ENCODE data around the gene SLC1A4.
"Not testable (repeated sequence)": the region's sequence is repeated elsewhere in the genome, so short reads cannot be mapped to it uniquely, and the experiment has no call there.

Gene SLC1A4

GRCh38 chr2:64992990-64993389, 3.8 kb downstream of the SLC1A4 start:
- peaks cover 30% of the 10 kb centered on the region for H3K36me3 ChIP-seq (ENCODE audit: insufficient read depth, low read length)
- no peaks in the 10 kb centered on the region for H3K9me3 ChIP-seq (ENCODE audit: low read depth, low read length)
- no peak for DNase-seq (ENCODE audit: low read depth, low spot score)
- TF ChIP-seq POLR2AphosphoS5 (IDR thresholded peaks at IDR 0.05; ENCODE audit: borderline replicate concordance, low read depth, low read length), result no peak
- no peak for TF ChIP-seq FOXP2 (optimal IDR thresholded peaks at IDR 0.05; ENCODE audit: control extremely low read depth, extremely low read length, insufficient read depth)
- TF ChIP-seq EZH2 (IDR thresholded peaks at IDR 0.05), result no peak
- H3K27ac ChIP-seq, result no peak overlapping the region
- H3K9ac ChIP-seq (ENCODE audit: insufficient read length), result no peak overlapping the region
- peak overlapping the region; percentile 42 for H3K4me3 ChIP-seq

GRCh38 chr2:64995041-64995440, 5.8 kb downstream of the SLC1A4 start:
- no peak for TF ChIP-seq EZH2 (IDR thresholded peaks at IDR 0.05)
- TF ChIP-seq POLR2AphosphoS5 (IDR thresholded peaks at IDR 0.05; ENCODE audit: borderline replicate concordance, low read depth, low read length), result no peak
- TF ChIP-seq FOXP2 (optimal IDR thresholded peaks at IDR 0.05; ENCODE audit: control extremely low read depth, extremely low read length, insufficient read depth), result no peak
- H3K9ac ChIP-seq (ENCODE audit: insufficient read length), result no peak overlapping the region
- no peak overlapping the region for H3K4me3 ChIP-seq
- H3K27ac ChIP-seq, result no peak overlapping the region
- H3K36me3 ChIP-seq (ENCODE audit: insufficient read depth, low read length), result peaks cover 30% of the 10 kb centered on the region
- DNase-seq (ENCODE audit: low read depth, low spot score), result no peak
- H3K9me3 ChIP-seq (ENCODE audit: low read depth, low read length), result no peaks in the 10 kb centered on the region

- no peak for DNase-seq (ENCODE audit: low read depth, low spot score)
- no peak overlapping the region for H3K27ac ChIP-seq
- no peak overlapping the region for H3K4me3 ChIP-seq
- no peaks in the 10 kb centered on the region for H3K9me3 ChIP-seq (ENCODE audit: low read depth, low read length)
- H3K9ac ChIP-seq (ENCODE audit: insufficient read length), result no peak overlapping the region
- peaks cover 37% of the 10 kb centered on the region for H3K36me3 ChIP-seq (ENCODE audit: insufficient read depth, low read length)
- TF ChIP-seq EZH2 (IDR thresholded peaks at IDR 0.05), result no peak
- no peak for TF ChIP-seq POLR2AphosphoS5 (IDR thresholded peaks at IDR 0.05; ENCODE audit: borderline replicate concordance, low read depth, low read length)
- TF ChIP-seq FOXP2 (optimal IDR thresholded peaks at IDR 0.05; ENCODE audit: control extremely low read depth, extremely low read length, insufficient read depth), result no peak
Measured at GRCh38 chr2:64996871-64997307, 7.7 kb downstream of the SLC1A4 start.

- H3K36me3 ChIP-seq (ENCODE audit: insufficient read depth, low read length), result peaks cover 33% of the 10 kb centered on the region
- H3K4me3 ChIP-seq, result no peak overlapping the region
- no peak overlapping the region for H3K9ac ChIP-seq (ENCODE audit: insufficient read length)
- DNase-seq (ENCODE audit: low read depth, low spot score), result no peak
- H3K27ac ChIP-seq, result no peak overlapping the region
- TF ChIP-seq POLR2AphosphoS5 (IDR thresholded peaks at IDR 0.05; ENCODE audit: borderline replicate concordance, low read depth, low read length) (no peak), EZH2 (IDR thresholded peaks at IDR 0.05) (no peak), FOXP2 (optimal IDR thresholded peaks at IDR 0.05; ENCODE audit: control extremely low read depth, extremely low read length, insufficient read depth) (no peak)
- H3K9me3 ChIP-seq (ENCODE audit: low read depth, low read length), result no peaks in the 10 kb centered on the region
Measured at GRCh38 chr2:64998658-64999061, 9.5 kb downstream of the SLC1A4 start.

- Histone ChIP-seq H3K9me3 (ENCODE audit: low read depth, low read length) (no peaks in the 10 kb centered on the region), H3K27ac (no peak overlapping the region), H3K4me3 (no peak overlapping the region), H3K9ac (ENCODE audit: insufficient read length) (no peak overlapping the region), H3K36me3 (ENCODE audit: insufficient read depth, low read length) (peaks cover 36% of the 10 kb centered on the region)
- TF ChIP-seq EZH2 (IDR thresholded peaks at IDR 0.05) (no peak), POLR2AphosphoS5 (IDR thresholded peaks at IDR 0.05; ENCODE audit: borderline replicate concordance, low read depth, low read length) (no peak), FOXP2 (optimal IDR thresholded peaks at IDR 0.05; ENCODE audit: control extremely low read depth, extremely low read length, insufficient read depth) (no peak)
- DNase-seq (ENCODE audit: low read depth, low spot score), result no peak
Measured at GRCh38 chr2:64999754-65000153, 10.6 kb downstream of the SLC1A4 start.

GRCh38 chr2:65000644-65001043, 11.4 kb downstream of the SLC1A4 start:
- DNase-seq (ENCODE audit: low read depth, low spot score), result no peak
- peaks cover 36% of the 10 kb centered on the region for H3K36me3 ChIP-seq (ENCODE audit: insufficient read depth, low read length)
- no peak overlapping the region for H3K27ac ChIP-seq
- TF ChIP-seq EZH2 (IDR thresholded peaks at IDR 0.05) (no peak), POLR2AphosphoS5 (IDR thresholded peaks at IDR 0.05; ENCODE audit: borderline replicate concordance, low read depth, low read length) (no peak), FOXP2 (optimal IDR thresholded peaks at IDR 0.05; ENCODE audit: control extremely low read depth, extremely low read length, insufficient read depth) (no peak)
- no peaks in the 10 kb centered on the region for H3K9me3 ChIP-seq (ENCODE audit: low read depth, low read length)
- no peak overlapping the region for H3K4me3 ChIP-seq
- H3K9ac ChIP-seq (ENCODE audit: insufficient read length), result no peak overlapping the region

- TF ChIP-seq POLR2AphosphoS5 (IDR thresholded peaks at IDR 0.05; ENCODE audit: borderline replicate concordance, low read depth, low read length) (no peak), EZH2 (IDR thresholded peaks at IDR 0.05) (no peak), FOXP2 (optimal IDR thresholded peaks at IDR 0.05; ENCODE audit: control extremely low read depth, extremely low read length, insufficient read depth) (no peak)
- DNase-seq (ENCODE audit: low read depth, low spot score), result no peak
- Histone ChIP-seq H3K27ac (no peak overlapping the region), H3K9me3 (ENCODE audit: low read depth, low read length) (no peaks in the 10 kb centered on the region), H3K36me3 (ENCODE audit: insufficient read depth, low read length) (peaks cover 37% of the 10 kb centered on the region), H3K4me3 (no peak overlapping the region), H3K9ac (ENCODE audit: insufficient read length) (no peak overlapping the region)
Measured at GRCh38 chr2:65003037-65003436, 13.8 kb downstream of the SLC1A4 start.

GRCh38 chr2:65004232-65004631, 15.0 kb downstream of the SLC1A4 start:
- peaks cover 37% of the 10 kb centered on the region for H3K36me3 ChIP-seq (ENCODE audit: insufficient read depth, low read length)
- not testable (repeated sequence) for DNase-seq (ENCODE audit: low read depth, low spot score); H3K9me3 ChIP-seq (ENCODE audit: low read depth, low read length); H3K4me3 ChIP-seq; H3K27ac ChIP-seq; H3K9ac ChIP-seq (ENCODE audit: insufficient read length)

GRCh38 chr2:65013776-65014175, 24.6 kb downstream of the SLC1A4 start:
- no peaks in the 10 kb centered on the region for H3K9me3 ChIP-seq (ENCODE audit: low read depth, low read length)
- no peak for DNase-seq (ENCODE audit: low read depth, low spot score)
- peaks cover 65% of the 10 kb centered on the region for H3K36me3 ChIP-seq (ENCODE audit: insufficient read depth, low read length)
- H3K9ac ChIP-seq (ENCODE audit: insufficient read length), result no peak overlapping the region
- H3K27ac ChIP-seq, result no peak overlapping the region
- TF ChIP-seq POLR2AphosphoS5 (IDR thresholded peaks at IDR 0.05; ENCODE audit: borderline replicate concordance, low read depth, low read length) (no peak), EZH2 (IDR thresholded peaks at IDR 0.05) (no peak), FOXP2 (optimal IDR thresholded peaks at IDR 0.05; ENCODE audit: control extremely low read depth, extremely low read length, insufficient read depth) (no peak)
- no peak overlapping the region for H3K4me3 ChIP-seq

All from SK-N-MC (cell line).